GM12874 (cell line): Measurements from ENCODE around the gene KIFC1.

Experiments
- TF ChIP-seq, protein P1 (sequence below): IDR thresholded peaks from 2 replicates; pipeline ENCODE4 v1.5.1; 2011; ENCODE audit warnings: low read depth, mild to moderate bottlenecking, control low read depth, low read length, moderate library complexity; ENCODE audit not compliant: insufficient read depth

Gene KIFC1

DNA sequence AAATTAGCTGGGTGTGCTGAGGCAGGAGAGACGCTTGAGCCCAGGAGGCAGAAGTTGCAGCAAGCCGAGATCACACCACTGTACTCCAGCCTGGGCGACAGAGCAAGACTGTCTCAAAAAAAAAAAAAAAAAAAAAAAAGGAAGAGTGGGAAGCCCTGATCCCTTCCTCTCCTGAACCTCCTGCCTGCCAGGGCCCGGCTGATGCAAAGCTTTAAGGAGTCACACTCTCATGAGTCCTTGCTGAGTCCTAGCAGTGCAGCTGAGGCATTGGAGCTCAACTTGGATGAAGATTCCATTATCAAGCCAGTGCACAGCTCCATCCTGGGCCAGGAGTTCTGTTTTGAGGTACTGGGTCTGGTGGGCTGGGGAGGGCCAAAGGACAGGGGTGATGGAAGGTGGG, 43.3 kb downstream of the KIFC1 start:
- TF ChIP-seq, protein P1, sequence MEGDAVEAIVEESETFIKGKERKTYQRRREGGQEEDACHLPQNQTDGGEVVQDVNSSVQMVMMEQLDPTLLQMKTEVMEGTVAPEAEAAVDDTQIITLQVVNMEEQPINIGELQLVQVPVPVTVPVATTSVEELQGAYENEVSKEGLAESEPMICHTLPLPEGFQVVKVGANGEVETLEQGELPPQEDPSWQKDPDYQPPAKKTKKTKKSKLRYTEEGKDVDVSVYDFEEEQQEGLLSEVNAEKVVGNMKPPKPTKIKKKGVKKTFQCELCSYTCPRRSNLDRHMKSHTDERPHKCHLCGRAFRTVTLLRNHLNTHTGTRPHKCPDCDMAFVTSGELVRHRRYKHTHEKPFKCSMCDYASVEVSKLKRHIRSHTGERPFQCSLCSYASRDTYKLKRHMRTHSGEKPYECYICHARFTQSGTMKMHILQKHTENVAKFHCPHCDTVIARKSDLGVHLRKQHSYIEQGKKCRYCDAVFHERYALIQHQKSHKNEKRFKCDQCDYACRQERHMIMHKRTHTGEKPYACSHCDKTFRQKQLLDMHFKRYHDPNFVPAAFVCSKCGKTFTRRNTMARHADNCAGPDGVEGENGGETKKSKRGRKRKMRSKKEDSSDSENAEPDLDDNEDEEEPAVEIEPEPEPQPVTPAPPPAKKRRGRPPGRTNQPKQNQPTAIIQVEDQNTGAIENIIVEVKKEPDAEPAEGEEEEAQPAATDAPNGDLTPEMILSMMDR: no peak

DNA sequence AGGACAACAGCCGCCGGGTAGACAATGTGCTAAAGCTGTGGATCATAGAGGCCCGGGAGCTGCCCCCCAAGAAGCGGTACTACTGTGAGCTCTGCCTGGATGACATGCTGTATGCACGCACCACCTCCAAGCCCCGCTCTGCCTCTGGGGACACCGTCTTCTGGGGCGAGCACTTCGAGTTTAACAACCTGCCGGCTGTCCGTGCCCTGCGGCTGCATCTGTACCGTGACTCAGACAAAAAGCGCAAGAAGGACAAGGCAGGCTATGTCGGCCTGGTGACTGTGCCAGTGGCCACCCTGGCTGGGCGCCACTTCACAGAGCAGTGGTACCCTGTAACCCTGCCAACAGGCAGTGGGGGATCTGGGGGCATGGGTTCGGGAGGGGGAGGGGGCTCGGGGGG, 46.0 kb downstream of the KIFC1 start:
- TF ChIP-seq, protein P1: no peak

DNA sequence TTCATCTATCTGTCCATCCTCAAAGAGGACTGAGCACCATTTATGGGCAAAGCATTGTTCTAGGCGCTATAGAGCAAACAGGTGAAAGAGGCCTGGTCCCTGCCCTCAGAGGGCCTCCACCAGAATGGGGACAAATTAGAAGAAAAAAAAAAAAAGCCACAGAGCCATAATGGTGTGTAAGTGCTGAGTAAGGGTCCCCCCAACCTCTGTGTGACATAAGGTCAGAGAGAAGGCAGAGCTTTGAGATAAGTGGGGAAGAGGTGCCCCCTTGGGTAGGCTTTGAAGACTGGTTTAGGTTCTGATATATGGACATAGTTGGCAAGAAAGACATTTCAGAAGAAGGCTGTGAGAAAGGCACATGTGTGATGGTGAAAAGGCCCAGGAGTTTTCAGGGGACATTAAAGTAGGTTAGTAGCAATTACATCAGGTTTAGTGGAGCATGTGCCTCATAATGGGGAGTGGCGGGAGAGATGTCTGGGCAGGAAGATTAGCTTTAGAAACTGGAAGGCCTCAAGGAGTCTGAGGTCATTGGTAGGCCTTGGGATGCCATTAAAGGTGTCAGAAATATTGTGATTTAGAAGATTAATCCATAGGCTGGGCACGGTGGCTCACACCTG, 47.5 kb downstream of the KIFC1 start:
- TF ChIP-seq, protein P1: no peak

DNA sequence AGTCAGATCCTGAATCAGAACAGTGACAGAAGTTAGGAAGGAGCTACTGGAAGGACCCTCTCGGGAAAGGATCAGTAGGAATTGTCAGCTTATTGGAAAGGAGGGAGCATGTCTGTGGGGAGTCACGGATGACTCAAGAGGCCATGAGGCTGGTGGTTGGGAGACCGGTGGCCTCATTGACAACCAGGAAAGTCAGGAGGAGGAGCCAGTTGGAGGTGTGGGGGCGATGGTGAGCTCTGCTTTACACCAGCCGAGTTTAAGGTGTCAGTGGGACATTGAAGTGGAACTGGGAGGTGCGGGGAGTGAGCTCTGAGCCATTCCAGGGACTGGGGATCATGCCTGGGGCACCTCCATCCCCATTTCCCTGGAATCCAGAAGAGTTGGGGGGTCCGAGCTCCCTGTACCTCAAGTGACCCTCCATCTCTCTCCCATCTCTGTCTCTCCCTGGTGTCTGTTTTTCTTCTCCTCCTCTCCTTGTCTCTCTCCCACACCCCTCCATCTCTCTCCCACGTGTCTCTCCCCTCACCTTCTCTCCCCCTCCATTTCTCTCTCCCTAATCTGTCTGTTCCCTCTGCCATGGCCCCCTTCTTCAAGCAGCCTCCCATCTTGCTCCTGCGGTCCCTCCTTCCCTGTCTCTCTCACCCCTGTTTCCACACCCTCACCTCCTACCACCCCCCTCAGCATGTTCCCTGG, 48.5 kb downstream of the KIFC1 start:
- TF ChIP-seq, protein P1: no peak

DNA sequence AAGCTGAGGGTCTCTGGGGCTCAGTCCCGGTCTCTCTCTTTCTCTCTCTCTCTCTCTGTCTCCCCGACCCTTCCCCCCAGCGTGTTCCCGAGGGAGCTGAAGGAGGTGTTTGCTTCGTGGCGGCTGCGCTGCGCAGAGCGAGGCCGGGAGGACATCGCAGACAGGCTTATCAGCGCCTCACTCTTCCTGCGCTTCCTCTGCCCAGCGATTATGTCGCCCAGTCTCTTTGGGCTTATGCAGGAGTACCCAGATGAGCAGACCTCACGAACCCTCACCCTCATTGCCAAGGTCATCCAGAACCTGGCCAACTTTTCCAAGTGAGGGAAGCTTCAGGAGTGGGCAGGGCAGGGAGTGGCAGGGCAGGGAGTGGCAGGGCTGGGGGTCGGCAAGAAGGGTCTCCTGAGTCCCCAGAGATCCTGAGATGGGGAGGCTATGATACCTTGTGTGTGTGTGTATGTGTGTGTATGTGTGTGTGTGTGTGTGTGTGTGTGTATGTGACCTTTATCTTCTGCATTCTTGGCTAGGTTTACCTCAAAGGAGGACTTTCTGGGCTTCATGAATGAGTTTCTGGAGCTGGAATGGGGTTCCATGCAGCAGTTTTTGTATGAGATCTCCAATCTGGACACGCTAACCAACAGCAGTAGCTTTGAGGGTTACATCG, 49.2 kb downstream of the KIFC1 start:
- TF ChIP-seq, protein P1: no peak

DNA sequence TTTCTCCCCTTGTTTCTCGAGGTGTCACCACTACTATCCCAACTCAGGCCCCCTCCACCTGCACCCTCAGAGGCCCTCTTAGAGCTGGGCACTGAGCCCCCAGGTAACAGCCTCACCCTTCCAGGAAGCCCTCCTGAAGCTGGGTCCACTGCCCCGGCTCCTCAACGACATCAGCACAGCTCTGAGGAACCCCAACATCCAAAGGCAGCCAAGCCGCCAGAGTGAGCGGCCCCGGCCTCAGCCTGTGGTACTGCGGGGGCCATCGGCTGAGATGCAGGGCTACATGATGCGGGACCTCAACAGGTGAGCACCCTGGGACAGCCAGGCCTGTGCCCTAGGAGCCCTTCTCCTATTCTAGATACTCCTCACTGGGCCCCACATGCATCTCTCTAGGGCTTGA, 49.8 kb downstream of the KIFC1 start:
- TF ChIP-seq, protein P1: no peak

DNA sequence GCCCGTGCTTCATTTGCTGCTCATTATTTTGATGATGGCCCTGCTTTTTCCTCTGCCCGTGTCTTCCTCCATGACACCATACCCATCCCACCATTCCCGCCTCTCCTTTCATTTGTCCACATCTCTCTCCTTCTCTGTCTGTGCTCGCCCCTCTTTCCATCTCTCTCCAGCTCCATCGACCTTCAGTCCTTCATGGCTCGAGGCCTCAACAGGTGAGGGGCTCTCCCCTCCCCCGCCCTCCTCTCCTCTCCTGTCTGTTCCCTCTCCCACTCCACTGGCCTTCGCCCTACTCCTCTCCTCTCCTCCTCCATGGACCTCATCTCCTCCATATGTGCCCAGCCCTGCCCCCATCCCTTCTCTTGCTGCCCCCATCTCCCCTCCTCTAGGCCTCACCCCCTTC, 50.7 kb downstream of the KIFC1 start:
- TF ChIP-seq, protein P1: no peak
